HG03066 (cell line): ENCODE results near the gene MXD4.

Source experiments
- ATAC-seq: cut with Tn5 transposase; IDR thresholded peaks from one replicate; pipeline ENCODE4 v1.9.1; 2021; ENCODE audit warnings: low read depth; ENCODE audit not compliant: unreplicated experiment

The MXD4 gene

GRCh38 chr4:2292646-2293108, 30.8 kb upstream of the MXD4 start:
- no peak for ATAC-seq

GRCh38 chr4:2291705-2292645, 30.1 kb upstream of the MXD4 start:
- no peak for ATAC-seq

- no peak for ATAC-seq
These were observed 29.2 kb upstream of the MXD4 start for GRCh38 chr4:2290974-2291704.

- ATAC-seq, result no peak
These were observed 28.6 kb upstream of the MXD4 start for GRCh38 chr4:2290488-2290887.

DNA sequence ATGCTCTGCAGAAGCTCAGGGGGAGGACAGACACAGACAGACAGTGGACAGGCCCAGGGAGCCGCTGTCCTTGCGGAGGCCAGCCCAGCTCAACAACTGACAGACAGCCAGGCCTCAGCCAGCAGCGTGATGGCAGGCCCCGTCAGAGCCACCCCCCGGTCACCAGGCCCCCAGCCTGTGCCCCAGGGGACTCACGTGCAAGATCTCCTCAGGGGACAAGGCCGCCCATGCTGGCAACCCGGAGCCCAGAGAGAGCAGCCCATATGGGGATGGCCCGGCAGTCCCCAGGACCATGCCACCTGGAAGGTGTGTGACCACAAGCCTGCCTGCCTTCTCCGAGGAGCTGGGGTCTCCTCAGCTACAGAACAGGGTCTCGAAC, 28.0 kb upstream of the MXD4 start:
- ATAC-seq, result no peak

DNA sequence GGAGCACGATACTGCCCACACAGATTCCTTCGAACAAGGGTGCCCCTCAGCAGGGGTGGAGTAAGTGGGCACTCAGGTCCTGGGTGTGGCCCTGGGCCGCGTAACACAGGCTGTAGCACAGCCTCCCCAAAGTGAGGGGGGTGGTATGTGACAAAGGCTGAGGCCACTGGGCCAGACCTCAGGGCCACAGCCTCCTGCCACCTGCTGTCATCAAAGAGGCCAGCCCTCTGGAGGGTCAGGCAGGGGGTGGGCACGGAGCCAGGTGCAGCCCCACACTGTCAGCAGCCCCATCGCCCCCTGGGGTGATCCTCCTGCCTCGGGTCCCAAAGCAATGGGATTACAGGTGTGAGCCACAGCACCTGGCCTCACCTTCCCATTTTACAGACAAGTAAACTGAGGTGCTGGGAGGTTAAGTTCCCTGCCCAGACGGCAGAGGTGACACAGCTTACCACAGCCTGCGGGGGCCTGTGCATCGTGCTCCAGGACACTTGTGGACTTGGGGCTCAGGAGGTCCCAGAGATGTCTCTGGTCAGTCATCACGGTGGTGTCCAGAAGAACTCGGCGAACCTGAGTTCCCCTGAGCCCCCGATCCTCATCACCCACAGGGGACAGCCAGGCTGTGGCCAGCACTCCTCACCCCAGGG, 27.5 kb upstream of the MXD4 start:
- no peak for ATAC-seq

GRCh38 chr4:2288051-2288541, 26.2 kb upstream of the MXD4 start:
- ATAC-seq, result no peak

GRCh38 chr4:2287594-2287915, 25.6 kb upstream of the MXD4 start:
- no peak for ATAC-seq

DNA sequence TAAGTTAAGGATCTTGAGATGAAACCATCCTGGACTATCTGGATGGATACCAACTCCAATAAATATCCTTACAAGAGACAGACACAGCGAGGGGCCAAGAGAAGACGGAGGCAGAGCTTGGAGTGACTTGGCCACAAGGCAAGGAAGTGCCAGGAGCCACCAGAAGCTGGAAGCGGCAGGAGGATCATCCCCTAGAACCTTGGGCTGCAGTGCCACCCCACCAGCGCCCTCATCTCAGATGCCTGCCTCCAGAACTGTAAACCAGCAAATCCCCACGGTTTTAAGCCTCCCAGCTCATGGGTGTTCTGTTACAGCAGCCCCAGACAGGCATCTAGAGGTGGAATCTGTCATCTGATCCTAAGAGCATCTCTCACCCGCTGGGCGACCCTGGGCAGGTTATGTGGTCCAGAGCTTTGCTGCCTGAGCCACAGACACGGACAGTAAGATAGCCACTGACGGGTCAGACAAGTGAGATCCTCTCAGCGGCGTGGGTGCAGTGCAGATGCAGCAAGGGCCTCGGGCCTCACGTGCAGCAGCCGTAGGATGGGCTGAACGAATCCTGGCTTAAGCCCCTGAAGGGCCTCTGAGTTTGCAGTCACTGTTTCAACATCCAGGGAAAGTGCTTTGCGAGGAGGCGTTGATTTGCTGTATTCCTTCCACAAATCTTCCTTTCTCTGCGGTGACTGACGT, 25.1 kb upstream of the MXD4 start:
- ATAC-seq, result no peak

GRCh38 chr4:2285613-2286381, 23.9 kb upstream of the MXD4 start:
- ATAC-seq, result no peak

DNA sequence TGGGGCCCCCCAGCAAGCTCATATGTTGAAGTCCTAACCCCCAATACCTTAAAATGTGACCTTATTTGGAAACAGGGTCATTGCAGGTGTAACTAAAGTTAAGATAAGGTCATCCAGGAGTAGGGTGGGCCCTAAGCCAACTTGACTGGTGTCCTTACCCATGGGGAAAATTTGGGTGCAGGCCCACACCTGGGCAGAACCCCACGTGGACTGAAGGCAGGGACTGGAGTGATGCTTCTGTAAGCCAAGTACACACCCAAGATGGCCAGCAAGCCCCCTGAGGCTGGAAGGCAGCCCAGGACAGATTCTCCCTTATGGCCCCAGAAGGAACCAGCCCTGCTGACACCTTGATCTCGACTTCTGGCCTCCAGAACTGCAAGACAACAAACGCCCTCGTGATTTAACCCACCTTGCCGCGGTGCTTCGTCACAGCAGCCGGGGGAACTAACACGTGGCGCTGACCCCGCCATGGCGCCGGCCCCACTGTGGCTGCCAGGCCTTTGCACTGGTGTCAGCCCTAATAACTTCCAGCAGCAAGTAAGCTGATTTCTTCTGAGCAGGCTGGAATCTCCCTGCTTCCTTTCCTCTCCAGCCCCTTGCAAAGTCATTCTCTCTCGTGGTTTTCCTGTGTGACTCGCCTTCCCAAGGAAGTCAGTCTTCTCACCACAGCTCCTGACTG, 23.2 kb upstream of the MXD4 start:
- no peak for ATAC-seq

- ATAC-seq, result no peak
These were observed 22.4 kb upstream of the MXD4 start for GRCh38 chr4:2284161-2284933.

DNA sequence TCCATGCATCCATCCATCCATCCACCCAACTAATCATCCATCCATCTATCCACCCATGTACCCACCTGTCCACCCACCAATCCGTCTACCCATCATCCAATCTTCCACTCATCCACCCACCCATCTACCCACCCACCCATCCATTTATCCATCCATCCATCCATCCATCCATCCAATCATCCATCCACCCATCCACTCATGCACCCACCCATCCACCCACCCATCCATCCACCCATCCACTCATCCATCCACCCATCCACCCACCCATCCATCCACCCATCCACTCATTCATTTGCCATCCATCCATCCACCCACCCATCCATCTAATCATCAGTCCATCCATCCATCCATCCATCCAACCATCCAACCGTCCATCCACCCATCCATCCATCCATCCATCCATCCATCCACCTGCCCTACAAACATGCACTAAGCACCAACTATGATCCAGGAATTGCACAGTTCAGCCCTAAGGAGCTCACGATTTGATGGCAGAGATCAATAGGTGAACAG, 21.3 kb upstream of the MXD4 start:
- no peak for ATAC-seq

- no peak for ATAC-seq
These were observed 19.9 kb upstream of the MXD4 start for GRCh38 chr4:2281575-2282343.

DNA sequence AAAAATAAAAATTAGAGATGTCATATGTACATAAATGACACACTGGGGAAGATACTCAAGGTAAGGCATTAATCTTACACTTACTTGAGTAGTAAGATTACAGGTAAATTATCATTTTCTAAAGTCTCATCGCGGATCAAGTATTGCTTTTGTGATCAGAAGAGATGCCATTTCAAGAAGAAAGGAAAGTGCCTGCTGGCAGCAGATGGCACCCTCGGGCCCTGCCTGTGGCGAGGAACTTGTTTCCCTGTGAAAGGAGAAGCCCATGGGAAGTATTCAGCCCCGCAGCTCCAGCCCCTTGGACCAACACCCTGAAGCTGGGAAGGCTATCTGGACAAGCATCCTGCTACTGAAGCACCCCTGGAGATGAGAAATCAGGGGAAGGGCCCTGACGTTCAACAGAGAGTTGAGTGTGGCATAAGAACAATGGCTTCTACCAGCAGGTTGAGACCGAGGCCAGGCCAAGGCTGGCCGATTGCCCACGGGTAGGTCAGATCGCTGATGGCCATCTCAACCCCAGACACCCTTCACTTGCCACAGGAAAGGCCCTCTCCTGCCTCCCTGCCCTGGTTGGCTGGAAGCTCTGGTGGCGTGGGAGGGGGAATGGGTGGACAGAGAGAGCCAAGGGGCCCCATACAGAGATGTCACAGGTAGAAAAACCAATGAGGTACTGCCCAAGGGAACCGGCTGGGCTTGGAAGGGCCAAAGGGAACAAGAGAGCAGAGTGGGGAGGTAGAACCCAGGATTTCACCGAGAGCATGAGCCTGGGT, 18.8 kb upstream of the MXD4 start:
- no peak for ATAC-seq

GRCh38 chr4:2277956-2278355, 16.0 kb upstream of the MXD4 start:
- no peak for ATAC-seq
